SK-N-SH treated with all-trans-retinoic acid at 6 μM for 48 hours (cell line): Measurements from ENCODE around the gene APEH.

ENCODE experiments used
- ZFP30 ChIP-seq: fragments of 450-650 bp; formaldehyde crosslinking; IDR thresholded peaks from 2 replicates; pipeline ENCODE4 v1.5.0; 2022; ENCODE audit warnings: mild to moderate bottlenecking, moderate library complexity
- ZNF565 ChIP-seq: fragments of 450-650 bp; formaldehyde crosslinking; conservative IDR thresholded peaks from 2 replicates; pipeline ENCODE4 v1.5.0; 2020; ENCODE audit warnings: low read depth, mild to moderate bottlenecking, moderate library complexity
- TF ChIP-seq, protein P1 (sequence below): fragments of 250-450 bp; sonication (Bioruptor Pico); IDR thresholded peaks from 2 replicates; pipeline ENCODE4 v1.8.0; 2020; ENCODE audit warnings: mild to moderate bottlenecking, moderate library complexity, borderline replicate concordance

DNA sequence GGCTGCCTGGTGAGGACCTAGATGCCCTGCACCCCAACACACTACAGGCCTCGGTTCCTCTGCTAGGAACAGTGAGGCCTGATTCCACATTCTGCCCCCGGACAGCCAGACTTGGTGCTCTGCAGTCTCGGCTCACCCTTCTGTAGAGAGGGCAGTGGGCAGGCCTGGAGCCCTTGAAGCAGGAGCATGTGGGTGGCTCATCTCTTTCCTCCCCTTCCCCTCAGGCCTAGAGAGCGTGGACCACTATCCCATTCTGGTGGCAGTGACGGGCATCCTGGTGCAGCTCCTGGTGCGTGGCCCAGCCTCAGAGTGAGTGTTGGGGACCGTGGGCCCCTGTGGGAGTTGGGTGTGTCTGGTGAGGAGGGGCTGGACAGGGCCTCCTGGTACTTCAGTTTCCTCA is 42.0 kb downstream of the APEH start:
- TF ChIP-seq ZFP30 (CRISPR knock-in tag) (no peak), ZNF565 (no peak)
- TF ChIP-seq, protein P1, sequence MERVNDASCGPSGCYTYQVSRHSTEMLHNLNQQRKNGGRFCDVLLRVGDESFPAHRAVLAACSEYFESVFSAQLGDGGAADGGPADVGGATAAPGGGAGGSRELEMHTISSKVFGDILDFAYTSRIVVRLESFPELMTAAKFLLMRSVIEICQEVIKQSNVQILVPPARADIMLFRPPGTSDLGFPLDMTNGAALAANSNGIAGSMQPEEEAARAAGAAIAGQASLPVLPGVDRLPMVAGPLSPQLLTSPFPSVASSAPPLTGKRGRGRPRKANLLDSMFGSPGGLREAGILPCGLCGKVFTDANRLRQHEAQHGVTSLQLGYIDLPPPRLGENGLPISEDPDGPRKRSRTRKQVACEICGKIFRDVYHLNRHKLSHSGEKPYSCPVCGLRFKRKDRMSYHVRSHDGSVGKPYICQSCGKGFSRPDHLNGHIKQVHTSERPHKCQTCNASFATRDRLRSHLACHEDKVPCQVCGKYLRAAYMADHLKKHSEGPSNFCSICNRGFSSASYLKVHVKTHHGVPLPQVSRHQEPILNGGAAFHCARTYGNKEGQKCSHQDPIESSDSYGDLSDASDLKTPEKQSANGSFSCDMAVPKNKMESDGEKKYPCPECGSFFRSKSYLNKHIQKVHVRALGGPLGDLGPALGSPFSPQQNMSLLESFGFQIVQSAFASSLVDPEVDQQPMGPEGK (CRISPR knock-in tag) = no peak
